Measurements from ENCODE around the gene CIAO2B.
"Not testable (repeated sequence)": the region's sequence is repeated elsewhere in the genome, so short reads cannot be mapped to it uniquely, and the experiment has no call there.

Gene CIAO2B

DNA sequence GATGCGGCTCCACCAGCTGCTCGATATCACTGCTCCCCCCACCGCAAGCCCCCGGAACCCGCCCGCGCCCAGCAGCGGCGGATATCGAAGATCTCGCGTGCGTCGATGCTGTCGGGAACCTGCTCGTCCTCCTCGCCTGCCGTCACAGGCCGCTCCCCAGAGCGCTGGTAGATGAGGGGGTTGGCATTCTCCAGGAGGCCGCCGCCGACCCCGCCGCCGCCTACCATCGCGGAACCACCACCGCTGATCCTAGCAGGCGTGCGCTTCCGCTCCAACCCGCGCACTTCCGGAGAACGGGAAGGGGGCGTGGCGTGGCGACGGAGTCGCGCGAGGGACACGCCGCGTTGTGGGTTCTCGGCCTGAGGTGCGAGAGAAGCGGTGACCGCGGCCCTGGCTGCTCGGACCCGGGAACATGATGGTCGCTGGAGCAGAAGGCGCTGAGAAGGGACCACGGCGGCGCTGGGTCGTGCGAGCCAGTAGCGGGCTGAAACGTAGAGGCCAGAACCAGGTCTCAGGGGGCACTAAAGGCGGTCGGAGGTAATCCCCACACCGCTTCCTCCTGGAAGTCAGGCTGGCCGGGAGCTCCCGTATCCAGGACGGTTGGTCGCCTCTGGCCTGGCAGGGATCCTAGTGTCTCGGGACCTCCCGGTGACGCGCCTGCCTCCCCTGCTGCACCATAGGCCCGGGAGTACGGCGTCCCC lies at the start of gene CIAO2B:
Gene CIAO2B (minus strand): TSS at position 265 of the 701 bp plus-strand sequence. CDS start 38 bp downstream, at position 227.
- no peak for DNase-seq (ENCODE audit: low read depth)
- H3K4me3 ChIP-seq (ENCODE audit: low read depth, low read length), result peak within 1 kb of the TSS; percentile 79

GRCh38 chr16:66983033-66983432 lies 48.8 kb upstream of the CIAO2B start:
- no peak overlapping the region for H3K4me3 ChIP-seq (ENCODE audit: low read depth, low read length)
- DNase-seq (ENCODE audit: low read depth), result no peak

- DNase-seq (ENCODE audit: low read depth), result no peak
- no peak overlapping the region for H3K4me3 ChIP-seq (ENCODE audit: low read depth, low read length)
Observed at GRCh38 chr16:66979011-66979717, 45.0 kb upstream of the CIAO2B start.

DNA sequence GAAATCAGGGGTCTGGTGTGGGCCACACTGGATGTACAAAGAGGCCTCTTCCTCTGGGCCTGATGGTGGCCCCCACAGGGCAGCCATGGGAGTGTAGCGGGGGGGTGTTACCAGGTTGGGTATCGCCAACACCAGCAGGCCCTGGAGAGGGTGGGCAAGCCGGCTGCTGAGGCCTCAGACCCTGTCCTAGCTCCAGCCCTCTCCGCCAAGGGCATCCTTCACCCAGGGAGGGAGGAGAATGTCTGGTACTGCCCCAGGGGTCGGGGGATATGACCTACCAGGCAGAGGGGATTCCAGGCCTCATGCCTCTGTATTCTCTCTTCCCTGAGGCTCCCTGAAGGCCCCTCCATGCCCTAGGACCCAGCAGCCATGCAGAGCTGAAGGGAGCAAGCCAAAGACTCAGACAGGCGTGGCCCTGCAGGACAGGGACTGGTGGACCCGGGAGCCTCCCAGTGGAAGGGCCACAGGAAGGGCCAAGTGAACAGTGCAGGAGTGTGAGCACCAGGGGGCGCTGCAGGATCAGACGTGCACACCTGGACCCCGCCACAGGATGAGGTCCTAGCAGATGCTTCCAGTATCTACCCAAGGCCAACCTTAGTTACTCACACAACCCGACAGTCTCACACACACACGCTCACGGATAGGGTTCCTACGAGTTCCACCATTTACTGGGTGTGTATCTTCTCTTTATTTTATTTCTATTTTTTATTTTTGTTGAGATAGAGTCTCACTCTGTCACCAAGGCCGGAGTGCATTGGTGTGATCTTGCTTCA lies 43.3 kb upstream of the CIAO2B start:
- peak; percentile 36 for DNase-seq (ENCODE audit: low read depth)
- H3K4me3 ChIP-seq (ENCODE audit: low read depth, low read length), result no peak overlapping the region

- no peak for DNase-seq (ENCODE audit: low read depth)
Observed at GRCh38 chr16:66976746-66977145, 42.5 kb upstream of the CIAO2B start.

DNA sequence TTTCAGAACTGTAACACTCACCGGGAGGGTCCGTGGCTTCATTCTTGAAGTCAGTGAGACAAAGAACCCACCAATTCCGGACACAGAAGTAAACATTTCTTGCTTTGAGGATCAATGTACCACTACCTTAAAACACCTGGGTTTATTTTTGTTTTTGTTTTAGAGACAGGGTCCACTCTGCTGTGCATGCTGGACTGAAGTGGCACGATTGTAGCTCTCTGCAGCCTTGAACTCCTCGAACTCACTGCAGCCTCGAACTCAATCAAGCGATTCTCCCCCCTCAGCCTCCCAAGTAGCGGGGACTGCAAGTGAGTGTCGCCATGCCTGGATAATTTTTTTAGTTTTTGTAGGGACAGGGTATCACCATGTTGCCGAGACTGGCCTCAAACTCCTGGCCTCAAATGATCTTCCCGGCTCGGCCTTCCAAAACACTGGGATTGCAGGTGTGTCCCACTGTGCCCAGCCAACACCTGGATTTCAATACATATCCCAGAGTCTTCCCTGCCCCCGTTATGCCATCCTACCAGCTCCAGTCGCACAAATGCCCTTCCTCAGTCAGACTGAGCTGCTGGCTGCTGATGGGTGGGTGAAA lies 41.2 kb upstream of the CIAO2B start:
- DNase-seq (ENCODE audit: low read depth), result no peak
- no peak overlapping the region for H3K4me3 ChIP-seq (ENCODE audit: low read depth, low read length)

More at GRCh38 chr16:66976746-66977145, 42.5 kb upstream of the CIAO2B start:
- no peak overlapping the region for H3K4me3 ChIP-seq (ENCODE audit: low read depth, low read length)

DNA sequence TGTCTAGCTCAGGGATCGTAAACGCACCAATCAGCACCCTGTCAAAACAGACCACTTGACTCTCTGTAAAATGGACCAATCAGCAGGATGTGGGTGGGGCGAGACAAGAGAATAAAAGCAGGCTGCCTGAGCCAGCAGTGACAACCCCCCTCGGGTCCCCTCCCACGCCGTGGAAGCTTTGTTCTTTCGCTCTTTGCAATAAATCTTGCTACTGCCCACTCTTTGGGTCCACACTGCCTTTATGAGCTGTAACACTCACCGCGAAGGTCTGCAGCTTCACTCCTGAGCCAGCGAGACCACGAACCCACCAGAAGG lies 40.7 kb upstream of the CIAO2B start:
- DNase-seq (ENCODE audit: low read depth); H3K4me3 ChIP-seq (ENCODE audit: low read depth, low read length): not testable (repeated sequence)

DNA sequence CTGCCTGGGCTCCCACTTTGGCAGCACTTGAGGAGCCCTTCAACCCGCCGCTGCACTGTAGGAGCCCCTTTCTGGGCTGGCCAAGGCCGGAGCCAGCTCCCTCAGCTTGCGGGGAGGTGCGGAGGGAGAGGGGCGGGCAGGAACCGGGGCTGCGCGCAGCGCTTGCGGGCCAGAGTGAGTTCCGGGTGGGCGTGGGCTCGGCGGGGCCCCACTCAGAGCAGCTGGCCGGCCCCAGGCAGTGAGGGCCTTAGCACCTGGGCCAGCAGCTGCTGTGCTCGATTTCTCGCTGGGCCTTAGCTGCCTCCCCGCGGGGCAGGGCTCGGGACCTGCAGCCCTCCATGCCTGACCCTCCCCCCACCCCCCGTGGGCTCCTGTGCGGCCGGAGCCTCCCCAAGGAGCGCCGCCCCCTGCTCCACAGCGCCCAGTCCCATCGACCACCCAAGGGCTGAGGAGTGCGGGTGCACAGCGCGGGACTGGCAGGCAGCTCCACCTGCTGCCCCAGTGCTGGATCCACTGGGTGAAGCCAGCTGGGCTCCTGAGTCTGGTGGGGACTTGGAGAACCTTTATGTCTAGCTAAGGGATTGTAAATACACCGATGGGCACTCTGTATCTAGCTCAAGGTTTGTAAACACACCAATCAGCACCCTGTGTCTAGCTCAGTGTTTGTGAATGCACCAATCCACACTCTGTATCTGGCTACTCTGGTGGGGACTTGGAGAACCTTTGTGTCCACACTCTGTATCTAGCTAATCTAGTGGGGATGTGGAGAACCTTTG lies 40.1 kb upstream of the CIAO2B start:
- not testable (repeated sequence) for DNase-seq (ENCODE audit: low read depth); H3K4me3 ChIP-seq (ENCODE audit: low read depth, low read length)

- no peak overlapping the region for H3K4me3 ChIP-seq (ENCODE audit: low read depth, low read length)
- no peak for DNase-seq (ENCODE audit: low read depth)
Observed at GRCh38 chr16:66973716-66974115, 39.5 kb upstream of the CIAO2B start.

- no peak overlapping the region for H3K4me3 ChIP-seq (ENCODE audit: low read depth, low read length)
- no peak for DNase-seq (ENCODE audit: low read depth)
Observed at GRCh38 chr16:66972983-66973382, 38.8 kb upstream of the CIAO2B start.

DNA sequence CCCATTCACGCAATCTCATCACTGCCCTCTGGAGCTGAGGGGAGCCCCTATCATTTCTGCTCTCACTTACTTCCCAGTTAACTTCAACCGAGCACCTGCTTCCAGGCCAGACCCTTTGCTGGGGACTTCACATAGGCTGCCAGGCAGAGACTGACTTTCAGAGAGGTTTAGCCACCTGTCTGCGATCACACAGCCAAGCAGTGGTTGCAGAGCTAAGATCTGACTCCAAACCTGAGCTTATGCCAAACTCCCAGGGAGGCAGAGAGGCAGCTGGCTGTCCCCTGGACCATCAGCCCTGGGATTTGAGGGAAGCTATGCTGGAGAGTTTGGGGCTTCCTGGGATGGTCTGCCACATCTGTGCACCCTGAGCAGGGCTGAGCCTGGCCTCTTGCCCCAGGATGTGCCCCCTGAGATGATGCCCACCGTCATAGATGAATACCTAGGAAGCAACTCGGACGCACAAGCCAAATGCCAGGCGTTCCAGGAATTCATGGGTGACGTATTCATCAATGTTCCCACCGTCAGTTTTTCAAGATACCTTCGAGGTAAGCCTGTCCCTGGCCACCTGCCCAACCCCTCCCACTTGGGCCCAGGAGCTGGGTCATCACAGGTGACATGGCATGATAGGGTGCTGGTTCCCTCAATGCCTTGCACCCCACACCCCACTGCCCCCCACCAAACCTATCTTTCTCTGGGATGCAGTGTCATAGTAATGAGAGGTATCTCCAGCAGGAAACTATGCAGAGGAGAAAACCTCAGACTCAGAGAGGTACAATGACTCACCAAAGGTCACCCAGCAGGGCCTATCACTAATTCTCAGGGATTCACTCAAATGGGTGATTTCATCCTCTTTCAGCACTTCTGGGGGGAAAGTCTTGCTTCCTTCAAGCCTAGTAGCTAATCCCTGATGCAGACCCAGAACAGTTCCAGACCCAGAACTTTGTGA lies 36.8 kb upstream of the CIAO2B start:
- H3K4me3 ChIP-seq (ENCODE audit: low read depth, low read length), result no peak overlapping the region
- no peak for DNase-seq (ENCODE audit: low read depth)

- no peak overlapping the region for H3K4me3 ChIP-seq (ENCODE audit: low read depth, low read length)
- DNase-seq (ENCODE audit: low read depth), result no peak
Observed at GRCh38 chr16:66968847-66969246, 34.6 kb upstream of the CIAO2B start.

DNA sequence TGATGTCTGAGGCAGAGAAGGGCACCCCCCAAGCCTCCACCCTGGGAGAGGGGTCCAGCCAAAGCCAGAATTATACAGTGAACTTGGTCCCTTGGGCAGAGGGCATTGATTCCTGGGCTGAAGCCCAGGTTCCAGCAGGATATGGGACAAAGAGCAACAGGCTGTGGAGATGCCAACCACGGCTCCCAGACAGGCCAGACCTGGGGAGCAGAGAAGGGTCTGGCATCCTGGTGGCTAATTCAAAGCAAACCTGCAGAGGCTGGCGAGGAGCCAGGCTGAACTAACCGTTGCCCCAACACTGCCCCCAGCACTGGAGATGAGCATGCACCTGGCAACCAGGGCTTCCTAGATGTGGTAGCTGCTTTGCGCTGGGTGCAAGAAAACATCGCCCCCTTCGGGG lies 29.8 kb upstream of the CIAO2B start:
- no peak for DNase-seq (ENCODE audit: low read depth)
- H3K4me3 ChIP-seq (ENCODE audit: low read depth, low read length), result no peak overlapping the region

GRCh38 chr16:66961914-66962313 lies 27.7 kb upstream of the CIAO2B start:
- DNase-seq (ENCODE audit: low read depth), result no peak
- no peak overlapping the region for H3K4me3 ChIP-seq (ENCODE audit: low read depth, low read length)

DNA sequence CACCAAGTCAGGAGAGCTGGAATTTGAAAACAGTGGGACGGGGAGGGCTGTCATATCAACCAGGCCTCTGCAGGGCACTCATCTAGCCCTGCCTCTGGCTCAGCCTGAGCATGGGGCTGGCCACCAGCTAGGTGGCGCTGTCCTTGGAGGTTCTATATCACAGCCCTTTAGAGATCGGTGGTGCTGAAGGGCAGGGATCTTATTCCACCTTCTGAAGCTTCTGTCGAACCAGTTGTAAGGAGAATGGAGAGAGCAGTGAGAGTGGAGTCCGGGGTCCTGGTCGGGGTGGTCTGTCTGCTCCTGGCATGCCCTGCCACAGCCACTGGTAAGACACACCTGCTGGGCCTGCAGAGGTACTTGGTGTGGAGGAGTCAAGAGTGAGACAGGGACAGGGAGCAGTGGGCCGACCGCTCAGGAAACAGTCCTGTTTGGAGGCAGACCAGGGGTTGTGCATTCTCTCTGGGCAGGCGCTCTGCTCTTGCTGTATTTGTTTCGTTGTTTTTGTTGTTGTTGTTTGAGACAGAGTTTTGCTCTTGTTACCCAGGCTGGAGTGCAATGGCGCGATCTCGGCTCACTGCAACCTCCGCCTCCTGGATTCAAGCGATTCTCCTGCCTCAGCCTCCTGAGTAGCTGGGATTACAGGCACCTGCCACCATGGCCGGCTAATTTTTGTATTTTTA lies 27.0 kb upstream of the CIAO2B start, which contains the start of gene CES3:
Gene CES3 (plus strand): TSS at position 202 of the 680 bp plus-strand sequence. CDS start 42 bp downstream, at position 244.
- no peak for DNase-seq (ENCODE audit: low read depth)
- no peak within 1 kb of the TSS for H3K4me3 ChIP-seq (ENCODE audit: low read depth, low read length)

GRCh38 chr16:66960270-66960669 lies 26.1 kb upstream of the CIAO2B start:
- no peak for DNase-seq (ENCODE audit: low read depth)
- no peak overlapping the region for H3K4me3 ChIP-seq (ENCODE audit: low read depth, low read length)

DNA sequence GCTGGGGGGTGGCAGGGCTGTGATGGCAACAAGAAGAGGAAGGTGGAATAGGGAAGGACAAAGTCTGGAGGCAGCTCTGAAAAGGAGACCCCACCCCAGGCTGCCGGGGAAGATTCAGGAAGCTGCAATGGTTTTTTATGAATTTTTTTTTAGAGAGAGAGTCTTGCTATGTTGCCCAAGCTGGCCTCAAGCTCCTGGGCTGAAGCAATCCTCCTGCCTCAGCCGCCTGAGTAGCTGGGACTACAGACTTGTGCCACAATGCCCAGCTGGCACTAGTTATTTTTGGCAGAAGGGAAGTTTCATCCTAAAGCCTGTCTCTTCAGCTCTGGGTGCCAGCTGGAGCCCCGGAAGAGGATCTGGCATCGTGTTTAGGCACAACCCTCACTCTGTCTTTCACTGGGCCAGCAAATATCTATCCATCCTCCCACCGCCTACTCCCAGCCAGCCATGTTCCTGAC lies 25.5 kb upstream of the CIAO2B start:
- H3K4me3 ChIP-seq (ENCODE audit: low read depth, low read length), result no peak overlapping the region
- DNase-seq (ENCODE audit: low read depth), result no peak

Data from skeletal muscle cell (primary cell).